SK-N-MC (cell line): ENCODE data around the gene FAU.

Source experiments
- EZH2 ChIP-seq: fragments of 200-600 bp; sonication (generic); IDR thresholded peaks from one replicate; pipeline ENCODE4 v1.6.1; 2017; ENCODE audit warnings: antibody characterized with exemption
- FOXP2 ChIP-seq: optimal IDR thresholded peaks from 2 replicates; pipeline ENCODE3; 2011; ENCODE audit warnings: mild to moderate bottlenecking, moderate library complexity; ENCODE audit not compliant: insufficient read depth; ENCODE audit errors: extremely low read length, control extremely low read depth
- POLR2AphosphoS5 ChIP-seq: IDR thresholded peaks from 2 replicates; pipeline ENCODE4 v1.6.1; 2012; ENCODE audit warnings: mild to moderate bottlenecking, low read depth, low read length, borderline replicate concordance

DNA sequence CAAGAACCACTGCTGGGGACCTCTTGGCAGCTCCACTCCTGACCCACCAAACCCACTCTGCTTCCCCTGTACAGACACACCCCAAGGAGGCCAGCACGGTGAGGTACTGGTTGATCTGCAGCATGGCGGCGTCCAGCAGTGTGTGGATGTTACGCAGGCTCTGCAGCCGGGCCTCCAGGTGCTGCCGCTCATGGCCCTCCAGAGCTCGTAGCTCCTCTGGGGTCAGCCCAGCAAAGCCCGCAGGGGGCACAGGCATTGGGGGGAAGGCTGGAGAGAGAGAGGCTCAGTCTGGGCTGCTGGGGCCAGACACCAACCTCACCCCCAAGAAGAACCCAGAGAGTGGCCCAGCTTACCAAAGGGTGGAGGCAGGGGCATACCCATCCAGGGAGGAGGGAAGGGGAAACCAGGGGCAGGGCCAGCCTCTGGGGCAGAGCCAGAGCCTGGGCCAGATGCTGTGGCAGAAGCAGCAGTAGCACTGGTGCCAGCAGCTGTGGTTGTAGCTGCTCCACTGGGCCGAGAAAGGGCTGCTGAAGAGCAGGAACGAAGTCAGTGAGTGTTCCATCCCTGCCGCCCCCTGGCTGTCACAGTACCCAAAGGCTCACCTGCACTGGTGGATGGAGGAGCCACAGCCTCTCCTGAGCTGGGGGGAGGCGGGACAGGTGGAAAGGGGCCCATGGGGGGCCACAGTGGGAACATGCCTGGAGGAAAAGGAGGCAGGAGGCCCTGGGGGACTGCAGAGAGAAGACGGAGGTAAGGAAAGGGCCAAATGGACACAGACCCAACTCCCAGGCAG lies 7.9 kb upstream of the FAU start:
- TF ChIP-seq EZH2 (no peak), POLR2AphosphoS5 (no peak), FOXP2 (no peak)
